GM21447 (cell line): ENCODE measurements around the gene TMEM179B.
"Not testable (repeated sequence)": the region's sequence is repeated elsewhere in the genome, so short reads cannot be mapped to it uniquely, and the experiment has no call there.

Experiments used
- ATAC-seq: cut with Tn5 transposase; IDR thresholded peaks from one replicate; pipeline ENCODE4 v1.9.1; 2021; ENCODE audit not compliant: unreplicated experiment

TMEM179B gene

GRCh38 chr11:62788991-62789390, 1.8 kb downstream of the TMEM179B start:
- no peak for ATAC-seq

GRCh38 chr11:62789576-62789975, 2.4 kb downstream of the TMEM179B start:
- ATAC-seq = no peak

- ATAC-seq = peak; percentile 60
These were observed 4.4 kb downstream of the TMEM179B start, which contains the start of gene TMEM223 for GRCh38 chr11:62791501-62792201. TSS of gene TMEM223 (minus strand) at chr11:62792006. CDS start at chr11:62791994, 12 bp downstream.

GRCh38 chr11:62792202-62792575, 5.0 kb downstream of the TMEM179B start:
- ATAC-seq = no peak

GRCh38 chr11:62794201-62794775, 7.1 kb downstream of the TMEM179B start:
- ATAC-seq = no peak

DNA sequence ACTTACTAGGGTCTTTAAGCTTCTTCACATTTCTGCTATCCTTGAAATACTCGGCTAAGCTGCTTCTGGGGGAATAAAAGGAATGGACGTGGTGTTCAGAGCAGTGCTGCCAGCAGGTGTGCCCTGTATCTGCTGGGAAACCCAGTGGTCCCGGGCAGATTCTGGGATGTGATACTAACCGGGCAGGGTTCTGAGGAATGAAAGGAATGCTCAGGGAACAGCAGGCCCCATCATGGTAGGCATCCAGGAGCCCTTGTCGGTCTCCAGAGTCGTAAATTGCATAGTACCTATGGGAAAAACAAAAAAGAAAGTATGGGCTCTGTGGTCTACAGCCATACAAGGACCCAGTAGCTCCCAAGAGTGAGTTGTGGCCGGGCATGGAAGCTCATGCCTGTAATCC, 9.1 kb downstream of the TMEM179B start:
- no peak for ATAC-seq

- no peak for ATAC-seq
These were observed 12.3 kb downstream of the TMEM179B start for GRCh38 chr11:62799486-62799885.

- ATAC-seq = no peak
These were observed 13.9 kb downstream of the TMEM179B start for GRCh38 chr11:62801071-62801470.

DNA sequence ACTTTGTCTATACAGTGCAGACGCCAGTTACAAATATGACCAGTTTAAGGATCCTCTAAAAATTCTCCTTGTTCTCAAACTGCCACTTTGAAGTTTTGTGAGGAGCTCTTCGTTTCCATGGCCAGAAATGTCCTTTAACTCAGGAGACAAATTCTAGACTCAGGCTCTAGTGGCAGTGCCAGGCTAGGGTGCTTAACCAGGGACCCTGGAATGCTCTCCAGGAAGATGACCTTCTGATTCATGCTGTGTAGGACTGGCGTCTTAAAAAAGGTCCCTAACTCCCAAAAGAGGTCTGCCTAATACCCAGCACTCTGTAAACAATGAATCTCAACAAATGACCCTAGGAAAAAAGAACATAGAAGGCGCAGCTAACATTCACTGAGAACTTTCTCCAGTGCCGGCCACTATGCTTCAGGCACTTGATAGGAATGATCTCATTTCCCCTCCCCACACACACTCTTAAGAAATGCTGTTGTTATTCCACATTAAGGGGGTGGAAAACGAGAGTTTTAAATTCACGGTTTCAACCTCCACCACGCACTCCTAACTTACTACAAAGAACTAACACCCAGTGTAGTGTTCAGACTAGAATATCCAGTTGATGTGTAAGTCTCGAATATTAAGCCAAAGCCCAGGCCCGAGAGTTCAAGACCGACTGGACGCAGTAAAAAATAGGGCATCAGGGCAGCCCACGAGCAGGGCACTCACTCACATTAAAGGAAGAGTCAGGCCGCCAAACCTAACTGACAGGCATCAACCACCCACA, 17.3 kb downstream of the TMEM179B start:
- ATAC-seq = peak; percentile 10

DNA sequence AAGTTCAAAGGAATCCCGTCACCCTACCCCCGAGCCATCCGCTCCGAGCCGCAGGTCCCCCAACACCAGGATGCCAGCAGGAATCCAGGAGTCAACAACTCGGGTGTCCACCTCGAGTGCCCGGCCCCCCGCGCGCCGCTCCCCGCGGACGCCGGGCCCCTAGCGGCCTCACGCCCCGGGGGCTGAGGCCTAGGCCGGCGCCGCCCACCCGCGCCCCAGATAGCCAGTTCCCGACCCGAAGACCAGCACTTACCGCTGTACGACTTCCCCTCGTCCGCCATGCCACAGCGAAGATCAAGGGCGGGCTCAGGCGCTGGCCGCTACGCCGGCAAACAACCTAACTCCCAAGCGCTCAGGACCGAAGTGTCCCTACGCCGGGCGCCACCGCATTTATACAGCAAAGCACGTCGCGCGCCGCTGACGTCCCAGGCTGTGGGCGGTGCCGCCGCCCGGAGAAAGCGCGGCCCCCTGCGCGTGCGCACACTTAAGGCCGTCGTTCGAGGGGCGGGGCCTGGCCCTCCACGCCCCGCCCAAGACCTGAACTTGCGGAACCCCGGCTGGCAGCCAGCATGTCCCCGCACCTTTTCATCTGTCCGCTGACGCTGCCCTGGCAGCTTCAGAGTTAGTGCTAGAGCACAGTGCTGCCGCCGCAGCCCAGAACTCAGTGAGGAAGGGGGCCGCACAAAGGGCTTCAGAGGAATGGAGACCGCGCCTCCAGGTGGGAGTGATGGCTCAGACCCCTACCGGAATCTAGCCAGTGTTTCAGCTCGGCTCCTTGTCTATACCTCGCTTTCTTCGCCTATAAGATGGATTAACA, 18.1 kb downstream of the TMEM179B start, which contains the start of gene NXF1:
NXF1 (minus strand) TSS at position 365 of the 817 bp plus-strand sequence; CDS start at position 281, 84 bp downstream.
- ATAC-seq = peak; percentile 74

DNA sequence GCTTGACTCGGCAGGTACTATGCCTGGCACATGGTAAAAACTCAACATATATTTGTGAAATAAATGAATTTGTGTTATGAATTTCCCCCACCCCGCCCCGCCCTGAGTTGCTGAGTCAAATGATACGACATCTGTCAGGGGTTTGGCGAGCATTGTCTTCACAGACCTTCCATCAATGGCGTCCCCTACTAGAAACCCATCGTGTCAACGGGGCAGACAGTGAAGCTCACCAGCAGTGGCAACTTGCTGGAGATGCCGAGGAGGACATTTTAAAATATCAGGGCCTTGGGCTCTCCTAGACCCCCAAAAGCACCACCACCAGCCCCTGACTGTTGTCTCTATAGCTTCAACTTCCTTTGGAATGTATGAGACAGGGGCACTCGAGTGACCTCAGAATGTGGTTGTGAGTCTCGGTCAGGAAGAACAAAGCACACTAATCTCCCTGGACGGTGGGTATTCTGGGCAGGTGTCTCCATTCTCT, 18.8 kb downstream of the TMEM179B start:
- peak; percentile 3 for ATAC-seq

DNA sequence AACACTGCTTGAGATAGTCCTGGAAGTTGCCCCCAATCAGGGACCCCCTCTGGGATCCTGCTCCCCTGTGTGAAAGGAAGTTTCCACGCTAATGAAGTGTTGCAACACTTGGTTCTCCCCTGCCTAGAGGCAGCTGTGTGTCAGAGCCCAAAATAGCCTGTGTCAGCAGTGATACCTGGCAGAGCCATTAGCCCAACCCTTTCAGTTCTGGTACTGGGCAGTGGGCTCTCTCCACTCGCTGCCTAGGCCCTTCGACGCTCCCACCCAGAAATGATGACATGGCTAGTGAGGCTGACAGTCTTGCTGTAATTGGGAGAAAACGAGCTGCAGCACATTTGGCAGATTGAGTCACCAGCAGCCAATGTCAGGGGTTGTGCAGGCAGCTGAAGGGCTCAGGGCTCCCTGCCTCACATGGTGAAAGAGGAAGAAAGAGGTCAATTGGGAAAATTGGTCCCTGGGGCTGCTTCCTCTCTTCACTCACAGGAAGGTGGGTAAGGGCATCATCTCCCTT, 19.5 kb downstream of the TMEM179B start:
- no peak for ATAC-seq

GRCh38 chr11:62810748-62811147, 23.5 kb downstream of the TMEM179B start:
- no peak for ATAC-seq

DNA sequence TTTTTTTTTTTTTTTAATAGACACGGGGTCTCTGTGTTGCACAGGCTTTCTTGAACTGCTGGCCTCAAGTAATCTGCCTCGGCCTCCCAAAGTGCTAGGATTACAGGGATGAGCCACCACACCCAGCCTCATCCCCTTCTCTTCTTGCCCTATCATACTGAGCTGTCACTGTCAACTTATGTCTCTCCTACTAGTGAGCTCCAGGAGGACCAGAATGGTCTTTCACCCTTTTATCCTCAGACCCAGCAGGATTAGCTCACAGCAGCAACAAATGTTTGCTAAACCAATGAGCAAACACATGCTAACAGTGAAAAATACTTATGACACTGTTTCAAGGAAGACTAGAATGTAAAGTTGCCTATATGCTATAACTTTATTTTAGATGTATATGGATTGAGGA, 24.5 kb downstream of the TMEM179B start:
- ATAC-seq = no peak

DNA sequence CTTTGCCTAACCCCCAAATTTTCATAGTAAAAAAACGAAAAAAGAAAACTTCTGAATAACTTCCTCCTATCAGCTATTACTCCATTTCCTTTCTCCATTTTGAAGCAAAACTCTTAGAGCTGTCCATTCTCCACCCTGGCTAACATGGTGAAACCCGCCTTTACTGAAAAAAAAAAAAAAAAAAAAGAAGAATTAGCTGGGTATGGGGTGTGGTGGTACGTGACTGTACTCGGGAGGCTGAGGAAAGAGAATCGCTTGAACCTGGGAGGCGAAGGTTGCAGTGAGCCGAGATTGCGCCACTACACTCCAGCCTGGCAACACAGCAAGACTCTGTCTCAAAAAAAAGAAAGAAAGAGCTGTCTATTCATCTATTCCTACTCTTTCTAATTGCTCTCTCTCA, 29.4 kb downstream of the TMEM179B start:
- ATAC-seq = no peak

- no peak for ATAC-seq
These were observed 29.9 kb downstream of the TMEM179B start for GRCh38 chr11:62817129-62817528.

DNA sequence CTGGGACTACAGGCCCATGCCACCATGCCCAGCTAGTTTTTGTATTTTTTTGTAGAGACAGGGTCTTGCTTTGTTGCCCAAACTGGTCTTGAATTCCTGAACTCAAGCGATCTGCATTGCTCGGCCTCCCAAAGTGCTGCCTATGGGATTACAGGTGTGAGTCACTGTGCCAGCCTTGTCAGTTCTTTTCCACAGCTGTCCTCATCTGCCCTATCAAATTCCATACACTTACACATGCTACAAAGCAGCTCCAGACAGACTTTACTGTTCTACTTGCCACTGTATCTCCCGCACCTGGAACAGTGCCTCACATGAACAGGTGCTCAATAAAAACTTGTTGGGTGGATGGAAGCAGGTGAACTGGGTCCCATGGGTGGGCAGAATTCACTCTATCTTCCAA, 36.5 kb downstream of the TMEM179B start:
- ATAC-seq = no peak

DNA sequence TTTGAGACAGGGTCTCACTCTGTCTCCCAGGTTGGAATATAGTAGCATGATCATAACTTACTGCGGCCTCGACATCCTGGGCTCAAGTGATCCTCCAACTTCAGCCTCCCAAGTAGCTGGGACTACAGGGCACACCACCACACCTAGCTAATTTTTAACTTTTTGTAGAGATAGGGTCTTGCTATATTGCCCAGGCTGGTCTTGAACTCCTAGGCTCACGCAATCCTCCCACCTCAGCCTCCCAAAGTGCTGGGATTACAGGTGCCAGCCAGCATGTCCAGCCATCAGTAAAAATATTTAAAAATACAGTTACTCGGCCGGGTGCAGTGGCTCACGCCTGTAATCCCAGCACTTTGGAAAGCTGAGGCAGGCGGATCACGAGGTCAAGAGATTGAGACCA, 40.9 kb downstream of the TMEM179B start:
- not testable (repeated sequence) for ATAC-seq

- ATAC-seq = peak; percentile 3
These were observed 43.8 kb downstream of the TMEM179B start for GRCh38 chr11:62830904-62831519.
